DOHH2 (cell line): Measurements from ENCODE around the gene ARL5A.

Experiments used
- H3F3A ChIP-seq: fragments of 200-600 bp; sonication (generic), shearing (Covaris generic); 2 replicates; pipeline ENCODE4 v1.6.0; 2016; ENCODE audit warnings: antibody characterized with exemption, mild to moderate bottlenecking; ENCODE audit not compliant: control insufficient read depth, insufficient read depth
- H3K27ac ChIP-seq: fragments of 200-600 bp; sonication (generic); 2 replicates; pipeline ENCODE4 v1.5.1; 2014; ENCODE audit warnings: low read depth, mild to moderate bottlenecking, low read length, moderate library complexity
- H3K27me3 ChIP-seq: fragments of 200-600 bp; sonication (generic); 2 replicates; pipeline ENCODE4 v1.6.1; 2014; ENCODE audit warnings: mild to moderate bottlenecking, low read length, mixed read lengths; ENCODE audit not compliant: control insufficient read depth
- H3K36me3 ChIP-seq: fragments of 200-600 bp; sonication (generic); 2 replicates; pipeline ENCODE4 v1.6.1; 2014; ENCODE audit warnings: mild to moderate bottlenecking, low read length, moderate library complexity, mixed read lengths; ENCODE audit not compliant: control insufficient read depth
- H3K4me1 ChIP-seq: fragments of 200-600 bp; sonication (generic); 2 replicates; pipeline ENCODE4 v1.6.1; 2014; ENCODE audit warnings: mild to moderate bottlenecking, low read length, mixed read lengths; ENCODE audit not compliant: control insufficient read depth
- H3K4me2 ChIP-seq: fragments of 200-600 bp; sonication (generic); 2 replicates; pipeline ENCODE4 v1.6.0; 2014; ENCODE audit warnings: mild to moderate bottlenecking, low read length, moderate library complexity
- H3K4me3 ChIP-seq: fragments of 200-600 bp; sonication (generic); 2 replicates; pipeline ENCODE4 v1.5.1; 2014; ENCODE audit warnings: mild to moderate bottlenecking, low read length, mixed read lengths
- H3K79me2 ChIP-seq: fragments of 200-600 bp; sonication (generic); 2 replicates; pipeline ENCODE4 v1.6.1; 2014; ENCODE audit warnings: mild to moderate bottlenecking, low read length, mixed read lengths; ENCODE audit not compliant: control insufficient read depth
- H3K9me2 ChIP-seq: fragments of 200-600 bp; sonication (generic); replicated peaks from 2 replicates; pipeline ENCODE4 v1.6.1; 2014; ENCODE audit warnings: mild to moderate bottlenecking, low read length, mixed read lengths; ENCODE audit not compliant: control insufficient read depth
- H3K9me3 ChIP-seq: fragments of 200-600 bp; sonication (generic); 2 replicates; pipeline ENCODE4 v1.6.1; 2014; ENCODE audit warnings: antibody characterized with exemption, low read length, mixed read lengths; ENCODE audit not compliant: control insufficient read depth, insufficient read depth
- H4K20me1 ChIP-seq: fragments of 200-600 bp; sonication (generic); 2 replicates; pipeline ENCODE4 v1.6.0; 2014; ENCODE audit warnings: low read depth, mild to moderate bottlenecking, antibody characterized with exemption, low read length, moderate library complexity; ENCODE audit not compliant: control insufficient read depth, insufficient read depth
- EZH2phosphoT487 ChIP-seq: fragments of 200-600 bp; sonication (generic); IDR thresholded peaks from 2 replicates; pipeline ENCODE4 v1.6.1; 2017; ENCODE audit warnings: borderline replicate concordance, mild to moderate bottlenecking, antibody characterized with exemption, low read length, moderate library complexity, mixed read lengths
- TF ChIP-seq, protein P1 (sequence below): fragments of 200-600 bp; sonication (generic); IDR thresholded peaks from one replicate; pipeline ENCODE4 v1.5.1; 2014; ENCODE audit warnings: antibody characterized with exemption, mild to moderate bottlenecking, low read depth, low read length; ENCODE audit not compliant: poor library complexity, severe bottlenecking

Gene ARL5A

DNA sequence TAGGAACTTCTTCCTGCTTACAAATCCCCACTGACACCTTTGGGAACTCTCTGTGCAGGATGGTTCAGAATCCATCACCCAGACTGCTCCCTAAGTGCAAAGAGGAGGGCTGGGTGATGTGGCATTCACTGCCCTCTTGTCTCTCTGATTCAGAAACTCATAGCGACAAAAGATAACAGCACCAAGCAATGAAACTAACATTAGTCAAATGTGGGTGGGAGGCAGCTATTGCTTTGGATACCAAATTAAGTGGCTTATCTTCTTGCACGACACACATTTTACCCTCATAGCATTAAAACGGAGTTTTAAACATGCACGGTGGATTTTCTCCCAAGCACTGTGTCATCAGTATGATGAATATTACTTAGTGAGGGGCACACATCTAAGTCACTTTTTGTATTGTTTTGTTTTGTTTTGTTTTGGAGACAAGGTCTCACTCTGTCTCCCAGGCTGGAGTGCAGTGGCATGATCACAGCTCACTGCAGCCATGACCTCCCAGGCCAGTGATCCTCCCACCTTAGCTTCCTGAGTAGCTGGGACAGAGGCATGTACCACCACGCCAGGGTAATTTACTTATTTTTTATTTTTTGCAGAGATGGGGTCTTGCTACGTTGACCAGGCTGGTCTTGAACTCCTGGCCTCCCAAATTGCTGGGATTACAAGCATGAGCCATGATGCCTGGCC is 53.0 kb downstream of the ARL5A start:
- Histone ChIP-seq H3K4me1 (peaks cover 9% of the 10 kb centered on the region), H3K27ac (no peak overlapping the region), H3K4me3 (no peak overlapping the region), H3K79me2 (no peaks in the 10 kb centered on the region), H3F3A (no peaks in the 10 kb centered on the region; the same call in 1 of the 2 replicates), H3K27me3 (no peaks in the 10 kb centered on the region), H4K20me1 (no peaks in the 10 kb centered on the region), H3K4me2 (no peak overlapping the region), H3K9me3 (no peaks in the 10 kb centered on the region), H3K36me3 (0 out of 2 replicates have a peak, but pooled peaks cover 5% of the 10 kb centered on the region), H3K9me2 (no peaks in the 10 kb centered on the region)
- TF ChIP-seq, protein P1, sequence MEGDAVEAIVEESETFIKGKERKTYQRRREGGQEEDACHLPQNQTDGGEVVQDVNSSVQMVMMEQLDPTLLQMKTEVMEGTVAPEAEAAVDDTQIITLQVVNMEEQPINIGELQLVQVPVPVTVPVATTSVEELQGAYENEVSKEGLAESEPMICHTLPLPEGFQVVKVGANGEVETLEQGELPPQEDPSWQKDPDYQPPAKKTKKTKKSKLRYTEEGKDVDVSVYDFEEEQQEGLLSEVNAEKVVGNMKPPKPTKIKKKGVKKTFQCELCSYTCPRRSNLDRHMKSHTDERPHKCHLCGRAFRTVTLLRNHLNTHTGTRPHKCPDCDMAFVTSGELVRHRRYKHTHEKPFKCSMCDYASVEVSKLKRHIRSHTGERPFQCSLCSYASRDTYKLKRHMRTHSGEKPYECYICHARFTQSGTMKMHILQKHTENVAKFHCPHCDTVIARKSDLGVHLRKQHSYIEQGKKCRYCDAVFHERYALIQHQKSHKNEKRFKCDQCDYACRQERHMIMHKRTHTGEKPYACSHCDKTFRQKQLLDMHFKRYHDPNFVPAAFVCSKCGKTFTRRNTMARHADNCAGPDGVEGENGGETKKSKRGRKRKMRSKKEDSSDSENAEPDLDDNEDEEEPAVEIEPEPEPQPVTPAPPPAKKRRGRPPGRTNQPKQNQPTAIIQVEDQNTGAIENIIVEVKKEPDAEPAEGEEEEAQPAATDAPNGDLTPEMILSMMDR = no peak
- no peak for TF ChIP-seq EZH2phosphoT487

DNA sequence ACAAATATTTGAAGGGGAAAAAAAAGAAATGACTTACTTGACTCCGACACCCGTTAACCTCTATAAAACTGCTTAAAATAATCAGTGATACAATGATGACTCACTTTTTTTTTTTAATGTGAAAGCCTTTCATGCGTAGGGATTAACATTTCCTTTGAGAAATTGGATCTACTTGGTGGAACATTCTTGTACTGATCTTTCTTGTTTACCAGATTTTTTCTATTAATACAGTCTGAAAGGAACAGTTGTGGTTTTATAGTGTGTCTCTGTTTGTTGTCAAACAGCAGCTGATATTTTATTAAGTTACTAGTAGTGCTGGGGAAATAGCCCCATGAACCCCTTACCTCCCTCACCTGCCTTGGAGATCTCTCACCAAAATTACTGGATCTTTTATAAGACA is 53.7 kb downstream of the ARL5A start:
- Histone ChIP-seq H3K4me1 (peaks cover 9% of the 10 kb centered on the region), H3F3A (no peaks in the 10 kb centered on the region; the same call in 1 of the 2 replicates), H3K9me3 (no peaks in the 10 kb centered on the region), H4K20me1 (no peaks in the 10 kb centered on the region), H3K79me2 (no peaks in the 10 kb centered on the region), H3K36me3 (0 out of 2 replicates have a peak, but pooled peaks cover 5% of the 10 kb centered on the region), H3K27me3 (no peaks in the 10 kb centered on the region), H3K4me2 (no peak overlapping the region), H3K4me3 (no peak overlapping the region), H3K9me2 (no peaks in the 10 kb centered on the region), H3K27ac (no peak overlapping the region)
- no peak for TF ChIP-seq EZH2phosphoT487
- TF ChIP-seq, protein P1 = no peak

DNA sequence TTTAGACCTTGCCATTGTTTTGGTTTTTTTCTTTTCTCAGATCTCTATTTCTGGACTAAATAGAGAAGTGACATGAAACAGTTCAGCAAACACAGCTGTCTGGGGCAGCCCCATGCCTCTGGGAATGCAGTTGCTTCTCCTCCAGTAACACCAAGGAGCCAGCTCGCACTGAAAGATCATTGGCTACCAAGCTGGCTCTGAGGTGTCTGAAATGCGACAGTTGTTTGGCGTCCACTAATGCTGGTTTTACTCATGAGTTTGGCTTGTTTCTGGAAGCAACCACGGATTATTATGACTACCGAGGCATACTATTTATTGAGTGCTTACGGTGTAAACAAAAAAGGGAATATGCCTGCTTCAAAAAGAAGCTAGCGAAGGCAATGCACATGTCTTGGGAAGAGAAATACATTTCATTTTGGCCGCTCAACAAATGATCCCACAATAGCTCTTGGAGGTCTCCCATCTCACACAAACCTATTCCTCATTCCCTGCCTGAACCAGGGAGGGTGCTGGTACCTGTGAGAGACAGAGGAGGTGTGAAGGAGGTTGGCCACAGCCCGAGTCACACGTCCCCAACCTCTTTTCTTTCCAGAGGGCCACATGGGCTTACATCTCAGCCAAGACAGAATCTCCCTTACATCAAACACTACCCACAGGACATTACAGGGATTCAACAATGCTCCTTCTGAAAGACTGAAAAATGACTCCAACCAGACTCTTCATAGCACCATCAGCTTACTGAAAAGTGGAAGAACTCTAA is 56.4 kb downstream of the ARL5A start:
- Histone ChIP-seq H3K27ac (no peak overlapping the region), H3K9me2 (no peaks in the 10 kb centered on the region), H3K79me2 (no peaks in the 10 kb centered on the region), H3K4me1 (peaks cover 10% of the 10 kb centered on the region), H3K4me3 (no peak overlapping the region), H3K9me3 (no peaks in the 10 kb centered on the region), H3F3A (no peaks in the 10 kb centered on the region; the same call in 1 of the 2 replicates), H3K27me3 (no peaks in the 10 kb centered on the region), H3K36me3 (0 out of 2 replicates have a peak, but pooled peaks cover 5% of the 10 kb centered on the region), H3K4me2 (no peak overlapping the region), H4K20me1 (no peaks in the 10 kb centered on the region)
- TF ChIP-seq, protein P1 = no peak
- TF ChIP-seq EZH2phosphoT487 = no peak
